Measurements from ENCODE around the gene OR11G2.
"Not testable (repeated sequence)": the region's sequence is repeated elsewhere in the genome, so short reads cannot be mapped to it uniquely, and the experiment has no call there.

Gene OR11G2

DNA sequence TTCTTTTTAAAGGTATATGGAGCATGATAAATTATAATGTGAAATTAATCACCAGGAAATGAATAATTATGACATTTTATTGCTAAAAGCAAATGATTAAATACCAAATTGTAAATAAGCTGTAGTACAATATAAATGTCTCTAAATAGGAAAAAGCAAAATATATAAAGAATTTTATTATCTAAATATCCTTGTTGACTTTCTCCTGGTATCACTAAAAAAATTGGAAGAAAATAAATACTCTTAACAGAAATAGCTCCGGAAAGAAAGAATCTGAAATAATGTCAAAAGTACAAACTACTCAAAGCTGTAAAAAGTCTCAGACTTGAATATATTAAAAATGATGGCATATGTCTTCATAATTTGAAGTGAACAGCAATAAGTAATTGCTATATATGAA is 38.0 kb downstream of the OR11G2 start, which contains the start of gene OR11H7:
OR11H7 (plus strand) TSS at position 301 of the 400 bp plus-strand sequence.
- DNase-seq, result no peak

DNA sequence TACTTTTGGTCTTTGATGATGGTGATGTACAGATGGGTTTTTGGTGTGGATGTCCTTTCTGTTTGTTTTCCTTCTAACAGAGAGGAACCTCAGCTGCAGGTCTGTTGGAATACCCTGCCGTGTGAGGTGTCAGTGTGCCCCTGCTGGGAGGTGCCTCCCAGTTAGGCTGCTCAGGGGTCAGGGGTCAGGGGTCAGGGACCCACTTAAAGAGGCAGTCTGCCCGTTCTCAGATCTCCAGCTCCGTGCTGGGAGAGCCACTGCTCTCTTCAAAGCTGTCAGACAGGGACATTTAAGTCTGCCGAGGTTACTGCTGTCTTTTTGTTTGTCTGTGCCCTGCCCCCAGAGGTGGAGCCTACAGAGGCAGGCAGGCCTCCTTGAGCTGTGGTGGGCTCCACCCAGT is 44.7 kb downstream of the OR11G2 start:
- DNase-seq, result not testable (repeated sequence)

DNA sequence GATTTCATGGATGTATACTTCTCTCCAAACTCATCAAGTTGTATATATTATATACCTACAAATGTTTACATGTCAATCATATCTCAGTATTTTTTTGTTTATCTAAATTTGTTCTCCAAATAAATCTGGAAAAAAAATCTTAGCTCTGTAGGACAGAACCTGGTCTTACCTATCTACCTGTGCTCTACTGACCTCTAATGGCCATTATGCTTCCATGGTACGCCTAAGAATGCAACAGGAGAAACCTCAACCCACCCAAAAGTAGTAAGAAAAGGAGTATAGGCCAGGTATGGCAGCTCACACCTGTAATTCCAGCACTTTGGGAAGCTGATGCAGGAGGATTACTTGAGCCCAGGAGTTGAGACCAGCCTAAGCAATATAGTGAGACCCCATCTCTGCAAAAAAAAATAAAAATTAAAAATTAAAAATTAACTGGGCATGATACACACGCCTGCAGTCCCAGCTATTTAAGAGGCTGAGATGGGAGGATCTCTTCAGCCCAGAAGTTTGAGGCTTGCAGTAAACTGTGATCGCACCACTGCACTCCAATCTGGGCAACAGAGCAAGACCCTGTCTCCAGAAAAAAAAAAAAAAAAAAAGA is 57.0 kb downstream of the OR11G2 start:
- peak; percentile 26 for DNase-seq

Data from NCI-H82 (cell line).